Neuron (in vitro differentiated cells): ENCODE data around the gene RBBP5.

Source experiments
- H2AFZ ChIP-seq: one replicate; pipeline ENCODE4 v1.6.1; 2013; ENCODE audit warnings: low read depth, mild to moderate bottlenecking, inconsistent platforms, low read length, moderate library complexity
- H3K27me3 ChIP-seq: one replicate; pipeline ENCODE4 v1.6.1; 2013; ENCODE audit warnings: low read length; ENCODE audit not compliant: insufficient read depth
- H3K36me3 ChIP-seq: one replicate; pipeline ENCODE4 v1.6.1; 2013; ENCODE audit warnings: low read length; ENCODE audit not compliant: insufficient read depth
- H3K4me1 ChIP-seq: one replicate; pipeline ENCODE4 v1.6.1; 2013; ENCODE audit warnings: low read length; ENCODE audit not compliant: insufficient read depth
- H3K4me3 ChIP-seq: 2 replicates; pipeline ENCODE4 v1.5.1; 2013; ENCODE audit warnings: mild to moderate bottlenecking, low read length, moderate library complexity
- H3K9me3 ChIP-seq: one replicate; pipeline ENCODE4 v1.6.1; 2013; ENCODE audit warnings: low read length

The RBBP5 gene

GRCh38 chr1:205077158-205077933, 44.4 kb downstream of the RBBP5 start:
- no peak overlapping the region for H3K4me3 ChIP-seq
- no peaks in the 10 kb centered on the region for H3K9me3 ChIP-seq
- no peaks in the 10 kb centered on the region for H3K36me3 ChIP-seq
- no peaks in the 10 kb centered on the region for H3K27me3 ChIP-seq
- no peak overlapping the region for H2AFZ ChIP-seq
- H3K4me1 ChIP-seq = no peaks in the 10 kb centered on the region

GRCh38 chr1:205076245-205076761, 45.5 kb downstream of the RBBP5 start:
- no peak overlapping the region for H3K4me3 ChIP-seq
- no peaks in the 10 kb centered on the region for H3K36me3 ChIP-seq
- H3K4me1 ChIP-seq = peaks cover under 1% of the 10 kb centered on the region
- no peaks in the 10 kb centered on the region for H3K9me3 ChIP-seq
- no peak overlapping the region for H2AFZ ChIP-seq
- H3K27me3 ChIP-seq = no peaks in the 10 kb centered on the region

- Histone ChIP-seq H3K36me3 (no peaks in the 10 kb centered on the region), H3K4me3 (no peak overlapping the region)
These were observed 46.1 kb downstream of the RBBP5 start for GRCh38 chr1:205075642-205076155.

DNA sequence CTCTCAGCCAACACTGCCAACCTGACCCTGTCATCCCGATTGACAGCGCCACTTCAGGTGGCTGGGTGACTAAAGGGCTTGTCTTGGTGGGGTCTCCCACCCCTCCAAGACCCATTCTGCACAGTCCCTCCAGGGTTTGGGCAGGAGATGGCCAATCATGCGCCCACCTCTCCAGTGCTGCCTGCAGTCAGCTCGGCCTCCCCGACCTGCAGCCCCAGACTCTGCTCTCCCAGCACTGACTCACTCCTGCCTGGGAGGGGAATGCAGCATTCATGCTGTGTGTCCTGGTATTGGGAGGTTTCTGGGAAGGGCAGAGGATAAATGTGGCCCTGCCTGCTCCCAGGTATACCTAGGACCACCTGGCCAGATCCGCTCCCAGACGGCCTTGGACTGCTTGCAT, 47.3 kb downstream of the RBBP5 start:
- Histone ChIP-seq H3K4me1 (peaks cover 4% of the 10 kb centered on the region), H2AFZ (no peak overlapping the region), H3K27me3 (no peaks in the 10 kb centered on the region), H3K4me3 (no peak overlapping the region), H3K36me3 (no peaks in the 10 kb centered on the region), H3K9me3 (no peaks in the 10 kb centered on the region)

More at GRCh38 chr1:205075642-205076155, 46.1 kb downstream of the RBBP5 start:
- Histone ChIP-seq H3K27me3 (no peaks in the 10 kb centered on the region), H3K9me3 (no peaks in the 10 kb centered on the region), H3K4me1 (peaks cover 4% of the 10 kb centered on the region), H2AFZ (no peak overlapping the region)

DNA sequence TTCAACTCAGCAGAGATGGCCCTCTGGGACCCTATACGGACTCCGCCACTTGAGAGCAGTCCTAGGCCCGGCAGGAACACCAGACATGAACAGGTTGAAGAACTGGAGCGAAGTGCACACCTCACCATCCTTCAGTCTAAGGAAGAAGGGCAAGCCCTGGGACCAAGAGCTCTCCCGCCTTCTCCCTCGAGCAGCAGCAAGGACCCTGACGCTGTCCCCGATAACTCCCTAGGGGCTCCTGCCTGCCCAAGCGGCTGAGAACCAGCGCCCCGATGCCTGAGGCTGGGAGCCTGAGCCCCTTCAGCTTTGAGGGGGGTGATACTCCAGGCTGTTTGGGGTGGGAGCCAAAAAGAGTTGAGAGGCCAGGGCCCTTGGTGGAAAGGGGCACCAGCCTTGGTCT, 47.7 kb downstream of the RBBP5 start:
- Histone ChIP-seq H2AFZ (no peak overlapping the region), H3K36me3 (no peaks in the 10 kb centered on the region), H3K9me3 (no peaks in the 10 kb centered on the region), H3K4me1 (peaks cover 4% of the 10 kb centered on the region), H3K27me3 (no peaks in the 10 kb centered on the region), H3K4me3 (no peak overlapping the region)

GRCh38 chr1:205073511-205073910, 48.3 kb downstream of the RBBP5 start:
- no peaks in the 10 kb centered on the region for H3K9me3 ChIP-seq
- H3K4me1 ChIP-seq = peaks cover 4% of the 10 kb centered on the region
- no peak overlapping the region for H2AFZ ChIP-seq
- H3K4me3 ChIP-seq = no peak overlapping the region
- H3K36me3 ChIP-seq = no peaks in the 10 kb centered on the region
- H3K27me3 ChIP-seq = no peaks in the 10 kb centered on the region

DNA sequence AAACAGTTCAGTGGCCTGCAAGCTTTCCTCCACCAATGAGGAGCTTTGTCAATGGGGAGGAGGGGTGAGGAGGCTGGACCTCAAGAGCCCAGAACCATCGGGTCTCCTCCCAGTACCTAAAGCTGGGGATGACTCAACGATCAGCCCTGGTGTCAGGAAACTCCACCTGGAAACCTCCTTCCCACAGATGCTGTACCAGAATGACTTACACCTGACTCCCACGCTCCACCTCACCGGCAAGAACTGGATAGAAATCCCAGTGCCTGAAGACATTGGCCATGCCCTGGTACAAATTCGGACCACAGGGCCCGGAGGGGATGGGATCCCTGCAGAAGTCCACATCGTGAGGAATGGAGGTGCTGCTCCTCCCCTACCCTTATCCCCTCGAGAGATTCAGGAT, 48.9 kb downstream of the RBBP5 start:
- Histone ChIP-seq H3K27me3 (no peaks in the 10 kb centered on the region), H3K4me3 (no peak overlapping the region), H2AFZ (no peak overlapping the region), H3K9me3 (no peaks in the 10 kb centered on the region), H3K36me3 (no peaks in the 10 kb centered on the region), H3K4me1 (peaks cover 4% of the 10 kb centered on the region)

DNA sequence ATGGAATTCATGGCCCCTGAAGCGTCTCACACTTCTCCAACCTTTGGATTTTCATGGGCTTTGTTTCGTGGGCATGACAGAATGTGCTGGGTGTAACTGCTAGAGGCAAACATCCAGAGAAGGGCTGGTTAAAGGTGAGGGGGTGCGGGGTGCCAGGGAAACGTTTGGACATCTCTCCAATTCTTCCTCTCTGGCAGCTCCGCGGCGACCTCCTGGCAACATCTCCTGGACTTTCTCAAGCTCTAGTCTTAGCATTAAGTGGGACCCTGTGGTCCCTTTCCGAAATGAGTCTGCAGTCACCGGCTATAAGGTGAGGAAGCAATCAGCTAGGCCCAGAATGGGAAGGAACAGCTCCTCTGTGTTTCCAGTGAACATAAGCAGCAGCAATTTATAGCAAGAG, 49.5 kb downstream of the RBBP5 start:
- no peaks in the 10 kb centered on the region for H3K27me3 ChIP-seq
- H3K36me3 ChIP-seq = no peaks in the 10 kb centered on the region
- H2AFZ ChIP-seq = no peak overlapping the region
- no peaks in the 10 kb centered on the region for H3K9me3 ChIP-seq
- peaks cover 4% of the 10 kb centered on the region for H3K4me1 ChIP-seq
- no peak overlapping the region for H3K4me3 ChIP-seq

DNA sequence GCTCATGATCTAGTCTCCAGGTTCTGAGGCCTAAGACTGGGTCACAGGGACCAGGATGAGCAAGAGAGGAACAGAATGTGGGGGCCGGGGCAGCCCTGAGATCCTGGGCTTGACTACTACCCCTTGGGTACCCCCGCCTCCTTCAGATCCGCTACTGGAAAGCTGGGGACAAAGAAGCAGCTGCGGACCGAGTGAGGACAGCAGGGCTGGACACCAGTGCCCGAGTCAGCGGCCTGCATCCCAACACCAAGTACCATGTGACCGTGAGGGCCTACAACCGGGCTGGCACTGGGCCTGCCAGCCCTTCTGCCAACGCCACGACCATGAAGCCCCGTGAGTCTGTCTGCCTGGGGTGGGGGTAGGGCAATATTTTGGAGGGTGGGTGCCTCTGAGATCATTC, 50.0 kb downstream of the RBBP5 start:
- Histone ChIP-seq H3K9me3 (no peaks in the 10 kb centered on the region), H3K36me3 (no peaks in the 10 kb centered on the region), H3K4me1 (peaks cover 4% of the 10 kb centered on the region), H3K27me3 (no peaks in the 10 kb centered on the region), H2AFZ (no peak overlapping the region), H3K4me3 (no peak overlapping the region)

DNA sequence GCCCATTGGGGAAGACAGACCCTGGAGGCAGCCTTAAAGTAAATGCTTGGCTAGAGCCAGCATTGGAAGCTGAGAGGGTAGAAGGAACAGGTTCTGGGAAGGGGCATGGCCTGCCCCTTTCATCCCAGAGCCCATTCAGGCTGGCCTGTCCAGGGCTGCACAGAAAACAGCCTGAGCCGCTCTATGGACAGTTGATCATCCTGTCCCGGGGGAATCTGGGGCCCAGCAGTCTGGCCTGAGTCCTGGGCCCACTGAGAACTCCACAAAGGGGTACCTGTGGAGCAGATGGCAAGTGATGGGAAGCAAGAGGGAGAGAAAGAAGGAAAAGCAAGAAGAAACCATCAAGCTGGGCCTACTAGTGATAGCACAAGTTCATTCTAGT, 50.8 kb downstream of the RBBP5 start:
- no peaks in the 10 kb centered on the region for H3K36me3 ChIP-seq
- H3K4me3 ChIP-seq = no peak overlapping the region
- H3K27me3 ChIP-seq = no peaks in the 10 kb centered on the region
- no peaks in the 10 kb centered on the region for H3K9me3 ChIP-seq
- H3K4me1 ChIP-seq = peaks cover 4% of the 10 kb centered on the region
- H2AFZ ChIP-seq = no peak overlapping the region

DNA sequence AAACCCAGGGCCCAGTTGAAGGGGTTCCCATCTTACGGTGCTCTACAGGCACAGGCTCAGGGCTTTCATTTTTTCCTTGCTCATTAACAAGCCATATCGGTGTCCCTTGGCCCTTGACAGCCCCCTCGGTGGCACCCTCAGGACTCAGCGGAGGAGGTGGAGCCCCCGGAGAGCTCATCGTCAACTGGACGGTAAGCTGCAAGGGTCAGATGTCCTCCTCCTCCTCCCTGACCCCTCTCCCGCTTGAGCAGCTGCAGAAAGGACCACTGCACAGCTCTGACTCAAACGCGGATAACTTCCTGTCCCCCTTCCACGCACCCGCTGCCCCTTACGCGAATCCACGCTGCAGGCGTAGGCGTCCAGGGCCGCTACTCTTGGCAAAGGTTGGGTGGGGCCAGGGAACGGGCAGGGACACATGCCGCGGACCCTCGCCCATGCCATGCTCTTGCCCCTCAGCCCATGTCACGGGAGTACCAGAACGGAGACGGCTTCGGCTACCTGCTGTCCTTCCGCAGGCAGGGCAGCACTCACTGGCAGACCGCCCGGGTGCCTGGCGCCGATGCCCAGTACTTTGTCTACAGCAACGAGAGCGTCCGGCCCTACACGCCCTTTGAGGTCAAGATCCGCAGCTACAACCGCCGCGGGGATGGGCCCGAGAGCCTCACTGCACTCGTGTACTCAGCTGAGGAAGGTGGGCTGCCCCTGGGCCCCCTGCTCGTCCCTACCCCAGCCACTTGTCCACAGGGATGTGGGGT, 52.2 kb downstream of the RBBP5 start:
- Histone ChIP-seq H3K27me3 (no peaks in the 10 kb centered on the region), H3K36me3 (no peaks in the 10 kb centered on the region), H3K4me3 (no peak overlapping the region), H3K9me3 (no peaks in the 10 kb centered on the region), H3K4me1 (peaks cover 4% of the 10 kb centered on the region), H2AFZ (no peak overlapping the region)

DNA sequence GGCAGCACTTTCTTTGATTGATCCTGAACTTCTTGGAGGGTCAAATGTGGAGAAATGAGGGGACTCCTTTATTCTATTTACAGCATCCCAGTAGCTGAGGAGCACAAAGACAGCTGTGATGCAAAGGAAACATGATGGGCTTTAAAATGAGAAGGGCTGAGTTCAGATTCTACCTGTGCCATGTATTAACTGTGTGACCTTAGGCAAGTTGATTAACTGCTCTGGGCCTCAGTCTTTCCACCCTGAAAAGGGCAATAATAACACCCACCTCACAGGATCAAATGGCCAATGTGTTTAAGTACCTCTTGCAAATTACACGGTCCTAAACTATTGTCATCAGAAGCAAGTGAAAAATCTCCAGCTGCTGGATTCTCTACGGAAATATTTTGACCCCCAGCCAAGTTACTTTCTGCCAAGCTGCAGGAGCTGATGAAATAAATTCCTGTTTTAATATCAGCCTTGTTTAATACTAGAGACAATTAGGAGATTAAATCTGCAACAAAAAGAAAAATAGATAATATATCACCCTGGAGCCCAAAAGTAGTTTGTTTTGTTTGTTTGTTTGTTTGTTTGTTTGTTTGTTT, 53.2 kb downstream of the RBBP5 start:
- Histone ChIP-seq H3K4me1 (peaks cover 4% of the 10 kb centered on the region), H3K36me3 (no peaks in the 10 kb centered on the region), H3K9me3 (no peaks in the 10 kb centered on the region), H3K4me3 (no peak overlapping the region), H3K27me3 (no peaks in the 10 kb centered on the region), H2AFZ (no peak overlapping the region)

DNA sequence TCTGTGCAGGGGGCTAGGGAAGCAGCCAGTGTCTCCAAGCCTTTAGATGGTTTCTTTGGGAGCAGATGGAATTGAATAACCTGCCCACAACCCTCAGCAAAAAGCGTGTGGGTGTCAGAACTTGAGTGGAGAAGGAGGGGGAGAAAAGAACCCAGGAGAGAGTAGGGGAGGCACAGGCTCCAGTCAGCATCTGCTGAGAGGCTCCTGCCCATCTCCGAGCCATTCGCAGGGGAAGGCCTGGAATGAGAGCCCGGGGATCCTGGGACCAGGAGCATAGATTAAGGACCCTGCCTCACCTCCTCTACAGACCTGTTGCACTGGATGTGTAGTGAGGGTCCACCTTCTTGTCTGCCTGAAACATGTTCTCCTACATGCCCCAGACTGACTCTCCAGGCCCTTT, 53.8 kb downstream of the RBBP5 start:
- Histone ChIP-seq H3K9me3 (no peaks in the 10 kb centered on the region), H3K27me3 (no peaks in the 10 kb centered on the region), H2AFZ (no peak overlapping the region), H3K36me3 (no peaks in the 10 kb centered on the region), H3K4me3 (no peak overlapping the region), H3K4me1 (peaks cover 4% of the 10 kb centered on the region)
